Measurements from ENCODE around the gene ZXDC.

ZXDC gene

DNA sequence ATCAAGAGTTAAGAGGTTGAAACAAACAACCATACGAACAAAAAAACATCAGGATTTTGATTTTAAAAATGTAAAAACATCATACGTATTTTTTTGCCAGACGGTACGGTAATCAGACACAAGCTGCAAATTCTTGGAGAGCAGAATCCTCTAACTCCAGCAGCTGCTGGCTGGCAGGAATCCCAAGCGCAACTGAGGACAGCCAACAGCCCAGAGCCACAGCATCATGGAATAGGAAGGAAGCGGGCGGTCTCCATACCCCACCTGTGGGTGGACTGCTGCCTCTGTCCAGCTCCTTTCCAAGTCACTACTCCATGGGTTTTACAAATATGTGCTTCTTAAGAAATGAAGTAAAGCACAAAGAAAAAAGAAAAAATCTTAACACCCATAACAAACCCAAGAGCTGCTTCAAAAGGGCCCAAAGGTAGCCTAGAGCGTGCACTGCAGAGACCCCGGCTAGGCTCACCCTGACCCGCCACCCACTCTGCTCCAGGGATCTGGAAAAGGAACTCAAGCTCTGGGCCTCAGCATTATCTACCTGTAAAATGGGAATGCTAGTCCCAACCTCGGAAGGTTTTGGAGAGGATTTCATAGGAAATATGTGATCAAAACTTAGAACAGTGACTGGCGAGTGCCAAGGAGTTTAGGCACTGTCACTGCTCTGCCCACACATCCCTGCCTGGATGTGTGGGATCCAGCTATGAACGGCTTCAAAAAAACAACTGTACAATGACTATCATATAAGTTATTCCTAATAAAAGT lies 33.4 kb downstream of the ZXDC start:
- DNase-seq (ENCODE audit: low read depth): no peak
- no peak overlapping the region for H3K4me3 ChIP-seq (ENCODE audit: low read depth, low read length)

GRCh38 chr3:126441256-126441880 lies 34.3 kb downstream of the ZXDC start:
- DNase-seq (ENCODE audit: low read depth): no peak
- H3K4me3 ChIP-seq (ENCODE audit: low read depth, low read length): no peak overlapping the region

- no peak for DNase-seq (ENCODE audit: low read depth)
- no peak overlapping the region for H3K4me3 ChIP-seq (ENCODE audit: low read depth, low read length)
These were observed 35.0 kb downstream of the ZXDC start for GRCh38 chr3:126440709-126440995.

GRCh38 chr3:126439968-126440708 lies 35.6 kb downstream of the ZXDC start:
- DNase-seq (ENCODE audit: low read depth): no peak
- H3K4me3 ChIP-seq (ENCODE audit: low read depth, low read length): no peak overlapping the region

DNA sequence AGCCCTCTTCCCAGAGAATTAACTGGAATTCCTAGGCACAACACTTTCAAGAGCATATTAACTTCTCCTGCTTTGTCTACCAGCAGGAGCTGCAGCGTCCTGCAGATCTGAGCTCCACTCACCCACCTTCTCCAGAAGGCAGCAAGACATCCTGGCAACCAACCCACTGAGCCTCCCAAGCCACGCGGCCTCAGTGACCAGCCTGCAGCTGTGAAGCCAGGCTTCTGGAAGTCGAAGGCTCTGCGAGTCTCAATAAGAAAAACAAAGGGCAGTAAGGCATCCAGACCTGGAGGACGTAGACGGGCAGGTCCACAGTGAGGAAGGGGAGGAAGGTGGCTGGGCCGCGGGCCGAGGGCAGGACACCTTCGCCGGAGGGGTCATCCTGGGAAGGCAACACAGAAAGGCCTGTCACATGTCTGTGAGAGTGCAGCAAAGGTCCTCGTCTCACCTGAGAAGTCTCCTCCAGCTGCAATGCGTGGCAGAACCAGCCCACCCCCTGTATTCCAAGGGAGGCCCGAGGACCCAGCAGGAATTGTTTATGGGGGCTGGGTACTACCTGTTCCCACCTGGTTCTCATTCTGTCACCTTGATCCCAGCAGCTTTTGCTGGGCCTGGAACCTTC lies 36.2 kb downstream of the ZXDC start:
- DNase-seq (ENCODE audit: low read depth): no peak
- H3K4me3 ChIP-seq (ENCODE audit: low read depth, low read length): no peak overlapping the region

GRCh38 chr3:126438746-126439145 lies 36.9 kb downstream of the ZXDC start:
- DNase-seq (ENCODE audit: low read depth): no peak
- no peak overlapping the region for H3K4me3 ChIP-seq (ENCODE audit: low read depth, low read length)

GRCh38 chr3:126438186-126438585 lies 37.5 kb downstream of the ZXDC start:
- H3K4me3 ChIP-seq (ENCODE audit: low read depth, low read length): no peak overlapping the region
- no peak for DNase-seq (ENCODE audit: low read depth)

DNA sequence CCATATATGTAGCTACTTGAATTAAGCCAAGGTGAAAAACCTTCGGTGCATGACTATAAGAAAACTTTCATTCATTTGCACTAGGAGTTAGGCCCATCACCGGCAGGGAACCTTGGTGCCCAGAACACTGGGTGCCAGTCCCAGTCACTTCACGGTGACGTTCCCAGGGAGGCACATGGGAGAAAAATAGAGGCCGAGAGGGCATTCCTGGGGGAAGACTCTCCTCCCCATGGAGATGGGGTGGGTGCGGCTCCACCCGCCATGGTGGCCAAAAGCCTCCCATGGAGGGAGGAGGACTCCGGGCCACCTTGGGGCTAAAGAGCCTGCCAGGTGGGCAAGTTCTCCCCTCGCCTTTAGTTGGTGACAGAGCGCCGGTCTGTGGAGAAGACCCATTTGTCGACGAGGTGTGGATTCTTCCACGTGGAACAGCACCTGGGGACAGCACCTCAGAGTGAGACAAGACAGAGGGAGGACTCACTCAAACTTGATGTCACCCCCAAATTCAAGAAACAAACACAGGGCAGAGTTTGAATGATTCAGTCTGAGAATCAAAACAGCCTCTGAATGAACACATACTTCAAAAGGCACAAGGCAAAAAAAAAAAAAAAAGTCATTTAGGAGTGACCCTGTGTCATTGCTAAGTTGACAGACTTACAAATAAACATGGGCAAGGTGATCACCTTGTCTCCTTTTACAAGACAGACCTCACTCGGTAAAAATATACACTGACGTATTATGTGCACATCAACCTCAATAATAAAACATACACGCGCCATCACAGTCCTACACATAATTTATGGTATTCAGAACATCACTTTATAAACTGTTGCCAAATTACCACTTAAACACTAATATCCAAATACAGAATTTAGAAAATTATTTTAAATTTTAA lies 38.6 kb downstream of the ZXDC start:
- no peak overlapping the region for H3K4me3 ChIP-seq (ENCODE audit: low read depth, low read length)
- no peak for DNase-seq (ENCODE audit: low read depth)

DNA sequence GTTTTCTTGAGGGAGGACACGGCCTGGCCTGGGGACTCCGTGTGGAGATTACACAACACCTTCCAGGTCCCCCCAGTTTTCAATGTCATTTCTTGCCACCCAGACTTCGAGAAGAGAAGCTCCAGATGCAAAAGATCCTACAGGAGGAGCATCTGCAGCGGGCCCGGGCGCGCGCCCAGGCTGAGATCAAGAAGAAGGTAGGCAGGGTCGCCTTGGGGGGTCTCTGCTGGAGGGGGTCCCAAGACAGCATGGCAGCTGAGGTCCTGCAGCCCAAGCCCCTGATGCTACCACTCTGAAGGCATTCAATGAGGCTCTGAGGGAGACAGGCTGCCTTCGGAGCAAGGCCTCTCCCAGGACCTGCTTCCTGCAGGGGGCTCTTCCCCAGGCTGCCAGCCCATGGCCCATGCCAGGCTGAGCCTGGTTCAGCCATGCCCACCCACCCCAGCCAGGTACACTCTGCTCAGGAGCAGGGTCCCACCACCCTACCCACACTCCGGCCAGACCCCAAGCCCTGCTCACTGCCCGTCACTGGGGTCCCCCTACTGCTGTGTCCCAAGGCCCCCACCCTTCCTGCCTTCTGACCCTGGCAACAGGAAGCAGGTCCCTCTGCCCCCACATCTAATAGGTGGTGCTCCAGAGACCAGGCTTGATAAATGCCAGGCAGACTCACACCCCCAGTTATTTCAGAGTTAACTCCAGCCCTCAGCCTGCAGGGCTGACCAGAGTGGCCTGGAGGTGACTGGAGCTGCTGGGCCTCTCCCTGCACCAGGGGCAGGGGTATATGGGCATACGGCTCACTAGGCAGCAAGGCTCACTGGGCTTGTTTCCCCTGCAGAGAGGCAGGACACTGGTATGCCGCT lies 40.0 kb downstream of the ZXDC start:
- no peak for DNase-seq (ENCODE audit: low read depth)

DNA sequence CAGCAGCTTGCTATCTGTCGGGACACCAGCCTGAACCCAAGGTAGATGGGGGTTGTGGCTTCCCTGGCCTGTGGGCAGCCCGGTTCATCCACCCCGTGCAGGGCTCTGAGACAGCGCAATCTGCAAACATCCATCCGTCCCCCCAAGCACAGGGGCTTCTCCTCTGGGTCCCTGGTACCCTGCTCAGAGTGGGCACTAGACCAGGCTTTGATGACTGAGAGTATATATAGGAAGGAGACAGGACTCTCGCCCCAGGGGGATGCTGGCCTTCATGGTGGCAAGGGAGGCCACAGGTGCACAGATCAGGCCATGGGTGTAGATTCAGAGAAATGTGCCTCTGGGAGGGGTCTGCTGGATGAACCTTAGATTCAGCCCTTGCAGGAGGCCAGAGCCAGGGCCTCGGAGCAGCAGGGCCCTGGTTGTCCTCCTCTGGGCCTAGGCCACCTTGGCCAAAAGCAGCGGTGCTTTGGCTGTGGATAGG lies 40.7 kb downstream of the ZXDC start:
- no peak for DNase-seq (ENCODE audit: low read depth)
- H3K4me3 ChIP-seq (ENCODE audit: low read depth, low read length): no peak overlapping the region

More for the DNA sequence above, 40.0 kb downstream of the ZXDC start:
- no peak overlapping the region for H3K4me3 ChIP-seq (ENCODE audit: low read depth, low read length)

DNA sequence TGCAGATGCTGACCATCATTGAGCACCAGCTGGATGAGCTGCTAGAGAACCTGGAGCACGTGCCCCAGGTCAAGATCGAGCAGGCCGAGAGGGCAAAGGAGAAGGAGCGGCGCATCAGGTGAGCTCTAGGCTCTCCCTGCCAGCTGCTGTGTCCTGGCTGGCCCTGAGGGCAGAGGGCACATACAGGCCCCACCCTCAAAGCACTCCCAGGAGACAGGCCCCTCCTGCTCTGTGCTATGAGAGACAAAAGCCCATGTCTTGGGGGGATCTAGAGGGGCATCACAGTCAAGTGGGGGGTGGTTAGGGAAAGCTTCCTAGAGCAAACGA lies 41.5 kb downstream of the ZXDC start:
- H3K4me3 ChIP-seq (ENCODE audit: low read depth, low read length): no peak overlapping the region
- no peak for DNase-seq (ENCODE audit: low read depth)

GRCh38 chr3:126433496-126434263 lies 42.0 kb downstream of the ZXDC start:
- no peak for DNase-seq (ENCODE audit: low read depth)
- H3K4me3 ChIP-seq (ENCODE audit: low read depth, low read length): no peak overlapping the region

DNA sequence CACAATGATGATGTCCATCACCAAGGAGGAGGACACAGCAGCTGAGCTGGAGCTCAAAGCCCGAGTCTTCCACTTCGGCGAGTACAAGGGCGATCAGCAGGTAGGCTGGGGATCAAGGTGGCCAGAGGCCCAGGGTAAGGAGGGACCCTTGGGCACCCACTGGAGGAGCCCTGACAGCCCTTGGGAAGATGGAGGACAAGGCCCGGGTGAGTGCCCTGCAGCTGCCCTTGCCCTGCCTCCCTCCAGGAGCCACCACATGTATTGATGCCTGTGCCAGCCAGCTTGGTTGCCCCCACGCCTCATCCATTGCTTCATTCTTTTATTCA lies 42.6 kb downstream of the ZXDC start:
- H3K4me3 ChIP-seq (ENCODE audit: low read depth, low read length): no peak overlapping the region
- no peak for DNase-seq (ENCODE audit: low read depth)

GRCh38 chr3:126432361-126433104 lies 43.2 kb downstream of the ZXDC start:
- no peak overlapping the region for H3K4me3 ChIP-seq (ENCODE audit: low read depth, low read length)
- DNase-seq (ENCODE audit: low read depth): peak; percentile 25

- no peak overlapping the region for H3K4me3 ChIP-seq (ENCODE audit: low read depth, low read length)
- no peak for DNase-seq (ENCODE audit: low read depth)
These were observed 44.6 kb downstream of the ZXDC start for GRCh38 chr3:126431103-126431534.

- DNase-seq (ENCODE audit: low read depth): no peak
- no peak overlapping the region for H3K4me3 ChIP-seq (ENCODE audit: low read depth, low read length)
These were observed 50.9 kb downstream of the ZXDC start for GRCh38 chr3:126424751-126425150.

GRCh38 chr3:126424039-126424717 lies 51.5 kb downstream of the ZXDC start:
- H3K4me3 ChIP-seq (ENCODE audit: low read depth, low read length): no peak overlapping the region
- DNase-seq (ENCODE audit: low read depth): no peak
